Memory B cell (primary cell): ENCODE data around the gene RERE.
A peak's percentile ranks its signal among the peaks of the same experiment; 100 is the strongest.

ENCODE experiments used
- ATAC-seq: fragments of 150-1000 bp; cut with Tn5 transposase; 2 replicates; pipeline ENCODE4 v1.10.0; 2021; ENCODE audit warnings: low read depth, mild to moderate bottlenecking, moderate library complexity
- DNase-seq, 2 donors: peaks; one replicate each; pipeline ENCODE4 v3.0.0; 2022; ENCODE audit warnings: low spot score in 2 of 2
- H3K27ac Mint-ChIP-seq: one replicate; pipeline ENCODE4 v1.8.0; 2022; ENCODE audit warnings: mild to moderate bottlenecking, moderate library complexity, mixed read lengths
- H3K27me3 Mint-ChIP-seq: one replicate; pipeline ENCODE4 v1.8.0; 2022; ENCODE audit warnings: mixed read lengths
- H3K36me3 Mint-ChIP-seq: one replicate; pipeline ENCODE4 v1.8.0; 2022; ENCODE audit warnings: mild to moderate bottlenecking, mixed read lengths
- H3K4me1 Mint-ChIP-seq: one replicate; pipeline ENCODE4 v1.8.0; 2022; ENCODE audit warnings: mixed read lengths
- H3K4me3 Mint-ChIP-seq: one replicate; pipeline ENCODE4 v1.8.0; 2022; ENCODE audit warnings: mild to moderate bottlenecking, moderate library complexity, mixed read lengths
- H3K9me3 Mint-ChIP-seq: one replicate; pipeline ENCODE4 v1.8.0; 2022; ENCODE audit warnings: mixed read lengths

RERE gene

GRCh38 chr1:8681911-8682310 is 135.5 kb downstream of the RERE start:
- Mint-ChIP-seq H3K4me1 (peaks cover 18% of the 10 kb centered on the region), H3K4me3 (no peak overlapping the region), H3K27ac (peak overlapping the region; percentile 51), H3K36me3 (peaks cover 4% of the 10 kb centered on the region), H3K27me3 (no peaks in the 10 kb centered on the region), H3K9me3 (no peaks in the 10 kb centered on the region)
- no peak for DNase-seq
- no peak for ATAC-seq

- Mint-ChIP-seq H3K4me3 (no peak overlapping the region), H3K4me1 (peaks cover 14% of the 10 kb centered on the region), H3K27ac (peak overlapping the region; percentile 51), H3K9me3 (no peaks in the 10 kb centered on the region), H3K36me3 (peaks cover 4% of the 10 kb centered on the region), H3K27me3 (no peaks in the 10 kb centered on the region)
- ATAC-seq (no peak), DNase-seq (no peak)
These were observed 136.5 kb downstream of the RERE start for GRCh38 chr1:8680664-8681650.

- Mint-ChIP-seq H3K4me3 (no peak overlapping the region), H3K9me3 (no peaks in the 10 kb centered on the region), H3K4me1 (peaks cover 14% of the 10 kb centered on the region), H3K27me3 (no peaks in the 10 kb centered on the region), H3K27ac (no peak overlapping the region), H3K36me3 (peaks cover 4% of the 10 kb centered on the region)
- ATAC-seq (no peak), DNase-seq (no peak)
These were observed 137.3 kb downstream of the RERE start for GRCh38 chr1:8679929-8680663.

- DNase-seq (no peak), ATAC-seq (no peak)
- peaks cover 16% of the 10 kb centered on the region for H3K4me1 Mint-ChIP-seq
- no peak overlapping the region for H3K27ac Mint-ChIP-seq
- H3K36me3 Mint-ChIP-seq, result peaks cover 4% of the 10 kb centered on the region
- no peaks in the 10 kb centered on the region for H3K27me3 Mint-ChIP-seq
- H3K4me3 Mint-ChIP-seq, result no peak overlapping the region
- H3K9me3 Mint-ChIP-seq, result no peaks in the 10 kb centered on the region
These were observed 138.0 kb downstream of the RERE start for GRCh38 chr1:8679395-8679800.

- no peaks in the 10 kb centered on the region for H3K27me3 Mint-ChIP-seq
- no peak for ATAC-seq
These were observed 138.6 kb downstream of the RERE start for GRCh38 chr1:8678673-8679394.

GRCh38 chr1:8677782-8678181 is 139.7 kb downstream of the RERE start:
- no peak for DNase-seq
- peaks cover 4% of the 10 kb centered on the region for H3K36me3 Mint-ChIP-seq
- no peak overlapping the region for H3K4me3 Mint-ChIP-seq
- no peaks in the 10 kb centered on the region for H3K9me3 Mint-ChIP-seq
- no peaks in the 10 kb centered on the region for H3K27me3 Mint-ChIP-seq
- no peak overlapping the region for H3K27ac Mint-ChIP-seq
- no peak for ATAC-seq
- H3K4me1 Mint-ChIP-seq, result peaks cover 16% of the 10 kb centered on the region

More at GRCh38 chr1:8678673-8679394, 138.6 kb downstream of the RERE start:
- Mint-ChIP-seq H3K27ac (no peak overlapping the region), H3K4me3 (no peak overlapping the region), H3K4me1 (peaks cover 16% of the 10 kb centered on the region), H3K36me3 (peaks cover 4% of the 10 kb centered on the region), H3K9me3 (no peaks in the 10 kb centered on the region)
- DNase-seq, result no peak

GRCh38 chr1:8676813-8677212 is 140.6 kb downstream of the RERE start:
- H3K4me1 Mint-ChIP-seq, result peaks cover 14% of the 10 kb centered on the region
- DNase-seq, result no peak
- H3K36me3 Mint-ChIP-seq, result peaks cover 4% of the 10 kb centered on the region
- peak overlapping the region; percentile 5 for H3K27ac Mint-ChIP-seq
- ATAC-seq, result no peak
- H3K27me3 Mint-ChIP-seq, result no peaks in the 10 kb centered on the region
- H3K9me3 Mint-ChIP-seq, result no peaks in the 10 kb centered on the region
- H3K4me3 Mint-ChIP-seq, result no peak overlapping the region

GRCh38 chr1:8676072-8676471 is 141.4 kb downstream of the RERE start:
- Mint-ChIP-seq H3K9me3 (no peaks in the 10 kb centered on the region), H3K4me3 (no peak overlapping the region), H3K27me3 (no peaks in the 10 kb centered on the region), H3K4me1 (peaks cover 16% of the 10 kb centered on the region), H3K27ac (peak overlapping the region; percentile 68), H3K36me3 (peaks cover 4% of the 10 kb centered on the region)
- ATAC-seq, result no peak
- no peak for DNase-seq

GRCh38 chr1:8674912-8675311 is 142.5 kb downstream of the RERE start:
- Mint-ChIP-seq H3K4me3 (no peak overlapping the region), H3K27ac (no peak overlapping the region), H3K27me3 (no peaks in the 10 kb centered on the region), H3K4me1 (peaks cover 28% of the 10 kb centered on the region), H3K36me3 (peaks cover 4% of the 10 kb centered on the region), H3K9me3 (no peaks in the 10 kb centered on the region)
- DNase-seq (no peak), ATAC-seq (no peak)

- ATAC-seq, result no peak
- no peak overlapping the region for H3K27ac Mint-ChIP-seq
- peaks cover 29% of the 10 kb centered on the region for H3K4me1 Mint-ChIP-seq
These were observed 143.0 kb downstream of the RERE start for GRCh38 chr1:8674481-8674880.

GRCh38 chr1:8671306-8671917 is 146.0 kb downstream of the RERE start:
- ATAC-seq, result peak; percentile 60
- H3K4me1 Mint-ChIP-seq, result peaks cover 33% of the 10 kb centered on the region
- H3K4me3 Mint-ChIP-seq, result peak overlapping the region; percentile 9
- peak in 1 of 2 donors; percentile 52 for DNase-seq
- no peaks in the 10 kb centered on the region for H3K9me3 Mint-ChIP-seq
- H3K36me3 Mint-ChIP-seq, result no peaks in the 10 kb centered on the region
- H3K27me3 Mint-ChIP-seq, result no peaks in the 10 kb centered on the region
- peak overlapping the region; percentile 10 for H3K27ac Mint-ChIP-seq

More at GRCh38 chr1:8674481-8674880, 143.0 kb downstream of the RERE start:
- no peak for DNase-seq
- Mint-ChIP-seq H3K27me3 (no peaks in the 10 kb centered on the region), H3K9me3 (no peaks in the 10 kb centered on the region), H3K4me3 (no peak overlapping the region), H3K36me3 (peaks cover 4% of the 10 kb centered on the region)

- no peak overlapping the region for H3K4me3 Mint-ChIP-seq
- no peaks in the 10 kb centered on the region for H3K9me3 Mint-ChIP-seq
- DNase-seq (no peak), ATAC-seq (no peak)
- H3K27ac Mint-ChIP-seq, result peak overlapping the region; percentile 72
- peaks cover 33% of the 10 kb centered on the region for H3K4me1 Mint-ChIP-seq
- H3K36me3 Mint-ChIP-seq, result no peaks in the 10 kb centered on the region
- no peaks in the 10 kb centered on the region for H3K27me3 Mint-ChIP-seq
These were observed 147.0 kb downstream of the RERE start for GRCh38 chr1:8670371-8670818.

- Mint-ChIP-seq H3K4me3 (no peak overlapping the region), H3K9me3 (no peaks in the 10 kb centered on the region), H3K27ac (peak overlapping the region; percentile 72), H3K27me3 (no peaks in the 10 kb centered on the region), H3K36me3 (no peaks in the 10 kb centered on the region), H3K4me1 (peaks cover 31% of the 10 kb centered on the region)
- no peak for ATAC-seq
- DNase-seq, result no peak
These were observed 147.7 kb downstream of the RERE start for GRCh38 chr1:8669606-8670335.
